Fibroblast of lung (primary cell): ENCODE measurements around the gene MAP4K4. TPM values are rescaled to one million over a fixed set of nuclear protein-coding genes. Genes with fewer than 3 reads are reported as not detected.

ENCODE experiments used
- DNase-seq, 2 donors: peaks; one replicate each; pipeline versions ENCODE4 v3.0.0 to v3.0.0-alpha.2; 2010; ENCODE audit warnings: low read depth in 2 of 2
- H2AFZ ChIP-seq: 2 replicates; pipeline ENCODE4 v1.5.1; 2012; ENCODE audit warnings: low read length, control low read depth, inconsistent platforms
- H3K27ac ChIP-seq: 2 replicates; pipeline ENCODE4 v1.5.1; 2011; ENCODE audit warnings: low read length, control low read depth; ENCODE audit not compliant: insufficient read depth
- H3K27me3 ChIP-seq: 2 replicates; pipeline ENCODE4 v1.5.1; 2011; ENCODE audit warnings: mild to moderate bottlenecking, low read length; ENCODE audit not compliant: control insufficient read depth, insufficient read depth
- H3K36me3 ChIP-seq: 2 replicates; pipeline ENCODE4 v1.5.1; 2011; ENCODE audit warnings: low read length; ENCODE audit not compliant: control insufficient read depth, insufficient read depth
- H3K4me1 ChIP-seq: 2 replicates; pipeline ENCODE4 v1.5.1; 2011; ENCODE audit warnings: low read length; ENCODE audit not compliant: control insufficient read depth, insufficient read depth; ENCODE audit errors: extremely low read depth
- H3K4me2 ChIP-seq: 2 replicates; pipeline ENCODE4 v1.5.1; 2011; ENCODE audit warnings: low read length, control low read depth; ENCODE audit not compliant: insufficient read depth; ENCODE audit errors: extremely low read depth
- H3K4me3 ChIP-seq, 4 experiments: fragments of 200-600 bp in 1 of 4; sonication (generic) in 1 of 4; replicated peaks in 1 of 4; 2 replicates each; pipeline ENCODE4 v1.5.1; 2011 to 2016; ENCODE audit warnings: low read length in 4 of 4, low read depth in 3 of 4, mild to moderate bottlenecking in 3 of 4, control low read depth in 2 of 4, inconsistent platforms in 1 of 4, mixed read lengths in 1 of 4; ENCODE audit not compliant: insufficient read depth in 1 of 4; ENCODE audit errors: control extremely low read depth in 1 of 4
- H3K79me2 ChIP-seq: 2 replicates; pipeline ENCODE4 v1.5.1; 2012; ENCODE audit warnings: mild to moderate bottlenecking, low read length, inconsistent platforms; ENCODE audit not compliant: control insufficient read depth, insufficient read depth
- H3K9ac ChIP-seq: 2 replicates; pipeline ENCODE4 v1.5.1; 2011; ENCODE audit warnings: mild to moderate bottlenecking, low read length, control low read depth; ENCODE audit not compliant: insufficient read depth
- H3K9me3 ChIP-seq: 2 replicates; pipeline ENCODE4 v1.5.1; 2012; ENCODE audit warnings: low read depth, low read length; ENCODE audit not compliant: control insufficient read depth, insufficient read depth
- H4K20me1 ChIP-seq: 2 replicates; pipeline ENCODE4 v1.5.1; 2011; ENCODE audit warnings: low read length; ENCODE audit not compliant: control insufficient read depth, insufficient read depth; ENCODE audit errors: extremely low read depth
- CTCF ChIP-seq, 2 donors: IDR thresholded peaks in 1 of 2; conservative IDR thresholded peaks in 1 of 2; 1 replicate in 1 of 2; 2 replicates in 1 of 2; pipeline ENCODE4 v1.5.1; 2011 to 2012; ENCODE audit warnings: low read length in 2 of 2, control low read depth in 1 of 2, inconsistent platforms in 1 of 2, low read depth in 1 of 2, mild to moderate bottlenecking in 1 of 2
- EZH2 ChIP-seq: IDR thresholded peaks from 2 replicates; pipeline ENCODE4 v1.5.1; 2012; ENCODE audit warnings: low read length, control low read depth, mild to moderate bottlenecking; ENCODE audit errors: missing control alignments
- polyA plus RNA-seq, 2 donors: library from polyadenylated mRNA; depleted of rRNA in 1 of 2; stranded (reverse) in 1 of 2; unstranded in 1 of 2; fragments of >200 nt; gene quantifications; 2 replicates each; pipeline ENCODE4 v1.2.1, GENCODE V29; 2011 to 2012; ENCODE audit warnings: missing spikeins in 1 of 2
- total RNA-seq: library from RNA; depleted of rRNA; stranded (reverse); fragments of >200 nt; gene quantifications from 2 replicates; pipeline ENCODE4 v1.2.1, GENCODE V29; 2014

Gene MAP4K4
- total and polyA plus RNA-seq, 2 donors (not counting 1 experiment from before 2014, with no cell fraction given): 113 to 164 TPM

- H3K9ac ChIP-seq: no peak overlapping the region
- H2AFZ ChIP-seq: no peak overlapping the region
- H3K79me2 ChIP-seq: peaks cover 100% of the 10 kb centered on the region
- H3K27me3 ChIP-seq: no peaks in the 10 kb centered on the region
- no peak overlapping the region for H3K27ac ChIP-seq
- H3K9me3 ChIP-seq: no peaks in the 10 kb centered on the region
- H3K36me3 ChIP-seq: peaks cover 2% of the 10 kb centered on the region
- TF ChIP-seq EZH2: no peak
- TF ChIP-seq CTCF (conservative IDR thresholded peaks at IDR 0.05 in 1 of 2, IDR thresholded peaks at IDR 0.05 in 1 of 2; ENCODE audit: low read depth in 1 of 2, low read length in 2 of 2): peak in 1 of 2 donors; percentile 15
- peaks cover 3% of the 10 kb centered on the region for H4K20me1 ChIP-seq
- H3K4me2 ChIP-seq: no peak overlapping the region
- no peak overlapping the region for H3K4me3 ChIP-seq
- peaks cover 6% of the 10 kb centered on the region for H3K4me1 ChIP-seq
- no peak for DNase-seq
These were observed 28.1 kb downstream of the MAP4K4 start for GRCh38 chr2:101725515-101726192.

- no peak overlapping the region for H3K4me3 ChIP-seq
- H2AFZ ChIP-seq: no peak overlapping the region
- H3K4me1 ChIP-seq: peaks cover 14% of the 10 kb centered on the region
- no peaks in the 10 kb centered on the region for H3K27me3 ChIP-seq
- H3K9me3 ChIP-seq: no peaks in the 10 kb centered on the region
- H3K9ac ChIP-seq: no peak overlapping the region
- H3K4me2 ChIP-seq: no peak overlapping the region
- no peaks in the 10 kb centered on the region for H4K20me1 ChIP-seq
- peaks cover 98% of the 10 kb centered on the region for H3K79me2 ChIP-seq
- TF ChIP-seq CTCF (conservative IDR thresholded peaks at IDR 0.05 in 1 of 2, IDR thresholded peaks at IDR 0.05 in 1 of 2; ENCODE audit: low read depth in 1 of 2, low read length in 2 of 2) (no peak), EZH2 (no peak)
- no peak overlapping the region for H3K27ac ChIP-seq
- DNase-seq: no peak
- peaks cover 2% of the 10 kb centered on the region for H3K36me3 ChIP-seq
These were observed 31.4 kb downstream of the MAP4K4 start for GRCh38 chr2:101728865-101729264.

- no peak overlapping the region for H3K4me3 ChIP-seq
- peaks cover 2% of the 10 kb centered on the region for H3K36me3 ChIP-seq
- H3K9ac ChIP-seq: no peak overlapping the region
- H3K27me3 ChIP-seq: no peaks in the 10 kb centered on the region
- H3K9me3 ChIP-seq: no peaks in the 10 kb centered on the region
- no peak overlapping the region for H2AFZ ChIP-seq
- no peak for TF ChIP-seq EZH2
- TF ChIP-seq CTCF (conservative IDR thresholded peaks at IDR 0.05 in 1 of 2, IDR thresholded peaks at IDR 0.05 in 1 of 2; ENCODE audit: low read depth in 1 of 2, low read length in 2 of 2): no peak
- no peak for DNase-seq
- no peak overlapping the region for H3K4me2 ChIP-seq
- H3K4me1 ChIP-seq: peaks cover 18% of the 10 kb centered on the region
- no peak overlapping the region for H3K27ac ChIP-seq
- peaks cover 98% of the 10 kb centered on the region for H3K79me2 ChIP-seq
- H4K20me1 ChIP-seq: no peaks in the 10 kb centered on the region
These were observed 32.1 kb downstream of the MAP4K4 start for GRCh38 chr2:101729521-101730190.
